Stimulated activated CD4-positive, alpha-beta T cell treated with anti-CD3 and anti-CD28 coated beads, TNF-alpha, amount 100 ng/mL, for 48 hours (primary cell): Measurements from ENCODE around the gene TRAT1.
"Not testable (repeated sequence)": the region's sequence is repeated elsewhere in the genome, so short reads cannot be mapped to it uniquely, and the experiment has no call there.

Source experiments
- DNase-seq, 3 donors: peaks; one replicate each; pipeline ENCODE4 v3.0.0-alpha.2; 2020; ENCODE audit warnings: low read depth in 3 of 3

TRAT1 gene

DNA sequence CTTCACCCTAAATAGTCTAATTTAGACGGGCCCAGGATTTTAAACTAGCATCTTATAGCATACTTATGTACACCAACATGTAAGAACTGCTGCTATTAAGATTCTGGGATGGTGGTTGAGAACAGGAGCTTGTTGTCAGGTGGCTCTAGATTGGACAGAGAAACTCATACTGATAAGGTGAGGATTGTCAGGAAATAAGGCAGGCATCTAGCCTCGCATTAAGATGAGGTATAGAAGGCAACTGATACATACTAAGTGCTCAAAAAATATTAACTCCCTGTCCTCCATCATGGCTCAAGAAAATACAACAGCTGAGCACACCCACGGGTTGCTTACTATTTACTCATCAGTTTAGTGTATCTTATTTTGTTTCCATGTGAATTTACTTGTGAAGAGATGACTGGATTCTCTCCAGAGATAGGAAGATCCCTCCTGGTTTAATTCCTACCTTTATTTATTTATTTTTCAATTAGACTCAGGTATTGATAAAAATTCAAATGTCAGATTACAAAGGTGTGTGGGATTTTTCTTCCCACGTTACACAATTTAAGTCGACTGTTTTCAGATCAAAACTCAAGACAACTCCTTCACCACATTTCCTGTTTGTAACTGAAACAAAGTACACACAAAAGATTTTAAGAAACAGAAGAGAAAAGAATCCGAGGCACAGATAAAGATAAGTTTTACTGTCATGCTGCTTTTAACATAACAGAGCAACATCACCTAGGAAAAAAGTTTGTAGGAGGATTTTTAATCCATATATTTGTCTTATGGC is at the start of gene TRAT1:
Gene TRAT1, plus strand, starts transcription at position 664 of the 775 bp plus-strand sequence. CDS start 142 bp downstream, outside the sequence.
- DNase-seq, result no peak

GRCh38 chr3:108775649-108776048 is 46.9 kb upstream of the TRAT1 start:
- DNase-seq, result no peak

DNA sequence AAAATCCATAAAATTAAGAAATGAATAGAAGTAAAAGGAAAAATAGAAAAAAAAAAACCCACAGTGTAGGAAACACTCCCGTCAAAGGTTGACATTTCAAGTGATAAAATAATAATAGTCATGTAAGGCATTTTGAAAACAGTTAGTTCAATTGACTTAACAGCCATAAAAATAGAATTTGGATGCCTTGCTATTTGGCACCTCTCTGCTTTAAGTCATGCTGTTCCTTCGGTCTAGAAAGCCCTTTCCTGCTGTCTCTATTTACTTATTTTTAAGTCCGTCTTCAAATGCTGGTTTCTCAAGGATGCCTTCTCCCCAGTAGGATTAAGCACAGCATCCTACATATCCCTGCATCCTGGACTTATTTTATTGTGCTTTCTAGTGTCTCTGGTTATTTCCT is 43.1 kb upstream of the TRAT1 start:
- DNase-seq, result no peak

- peak in 1 of 3 donors; percentile 3 for DNase-seq
Observed at GRCh38 chr3:108780235-108780634, 42.4 kb upstream of the TRAT1 start.

- DNase-seq, result no peak
Observed at GRCh38 chr3:108791473-108791872, 31.1 kb upstream of the TRAT1 start.

GRCh38 chr3:108804437-108804836 is 18.1 kb upstream of the TRAT1 start:
- DNase-seq, result no peak

GRCh38 chr3:108804966-108805365 is 17.6 kb upstream of the TRAT1 start:
- DNase-seq, result no peak

- no peak for DNase-seq
Observed at GRCh38 chr3:108806316-108806715, 16.3 kb upstream of the TRAT1 start.

GRCh38 chr3:108818404-108818803 is 4.2 kb upstream of the TRAT1 start:
- DNase-seq, result peak in 2 of 3 donors; percentile 30 to 40

GRCh38 chr3:108820586-108820985 is 2.0 kb upstream of the TRAT1 start:
- DNase-seq, result no peak

GRCh38 chr3:108823227-108823626 is 641 bp downstream of the TRAT1 start:
- no peak for DNase-seq

DNA sequence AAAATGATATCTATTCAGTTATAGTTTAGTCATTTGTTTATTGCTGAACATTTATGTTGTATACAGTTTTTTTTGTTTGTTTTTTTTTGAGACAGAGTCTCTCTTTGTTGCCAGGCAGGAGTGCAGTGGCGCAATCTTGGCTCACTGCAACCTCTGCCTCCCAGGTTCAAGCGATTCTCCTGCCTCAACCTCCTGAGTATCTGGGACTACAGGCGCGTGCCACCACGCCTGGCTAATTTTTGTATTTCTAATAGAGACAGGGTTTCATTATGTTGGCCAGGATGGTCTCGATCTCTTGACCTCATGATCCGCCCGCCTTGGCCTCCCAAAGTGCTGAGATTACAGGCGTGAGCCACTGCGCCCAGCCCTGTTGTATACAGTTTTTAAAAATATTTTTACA is 1.2 kb downstream of the TRAT1 start:
- DNase-seq, result not testable (repeated sequence)

DNA sequence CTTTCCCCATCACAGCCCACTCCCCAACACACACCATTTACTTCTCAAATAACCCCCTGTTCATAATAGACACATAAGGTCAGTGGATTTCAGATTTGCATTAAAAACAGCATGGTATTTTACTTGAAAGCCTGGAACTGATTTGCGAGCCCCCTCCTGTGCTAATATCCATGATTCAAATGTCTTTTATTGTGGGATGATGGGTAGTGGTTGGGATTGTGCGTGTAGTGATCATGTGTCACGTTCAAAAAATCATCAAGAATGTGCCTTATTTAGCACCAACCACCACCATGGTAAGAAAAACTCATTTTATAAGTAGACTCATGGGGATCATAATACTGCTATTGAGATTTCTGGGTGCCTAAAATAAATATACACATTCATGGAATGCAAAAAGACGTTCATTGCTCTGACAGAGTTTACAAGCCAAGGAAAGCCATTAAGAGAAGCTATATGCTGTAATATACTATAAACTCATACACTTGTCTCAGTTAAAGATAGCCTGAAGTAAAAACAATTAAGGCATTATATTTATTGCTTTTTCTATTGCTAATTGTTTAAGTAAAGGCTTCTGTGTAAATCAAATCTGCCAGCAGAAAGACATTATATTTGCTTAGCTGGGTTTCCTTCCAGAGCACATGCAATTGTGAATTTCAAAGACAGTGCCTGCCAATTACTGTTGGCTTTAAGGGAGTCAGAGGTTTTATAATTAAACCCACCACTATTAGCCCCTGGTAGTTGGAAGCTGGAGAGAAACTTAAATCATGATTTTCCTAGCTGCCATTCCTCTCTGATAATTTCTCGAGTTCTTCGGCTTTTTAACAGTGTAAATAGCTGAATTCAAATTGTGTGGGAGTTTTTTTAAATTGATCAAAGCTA is 4.0 kb downstream of the TRAT1 start:
- DNase-seq, result no peak

- no peak for DNase-seq
Observed at GRCh38 chr3:108830381-108830780, 7.8 kb downstream of the TRAT1 start.

DNA sequence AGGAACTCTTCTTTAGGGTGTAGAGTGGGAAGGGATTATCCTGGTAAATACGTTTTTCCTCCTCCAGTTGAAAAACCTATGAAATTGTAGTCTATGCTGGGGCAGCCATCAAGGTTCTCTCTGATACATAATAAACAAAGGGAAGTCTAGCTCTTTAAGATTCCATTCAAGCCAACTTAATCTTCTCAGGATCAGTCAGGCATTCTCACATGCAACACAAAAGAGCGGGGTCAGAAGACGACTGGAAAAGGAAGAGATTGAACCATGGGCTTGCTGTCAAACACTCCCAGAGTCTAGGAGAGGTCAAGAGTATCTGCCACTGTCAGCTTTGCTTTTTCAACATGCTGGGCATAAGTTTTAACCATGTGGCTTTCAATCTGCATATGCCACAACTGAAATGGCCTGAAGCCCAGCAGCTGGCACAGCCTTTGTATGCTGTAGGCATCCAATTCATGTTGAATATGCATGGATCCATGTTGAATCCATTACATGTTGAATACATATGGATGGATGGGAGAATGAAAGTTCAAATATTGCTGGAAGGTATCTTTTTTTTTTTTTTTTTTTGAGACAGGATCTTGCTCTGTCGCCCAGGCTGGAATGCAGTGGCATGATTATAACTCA is 8.5 kb downstream of the TRAT1 start:
- no peak for DNase-seq

DNA sequence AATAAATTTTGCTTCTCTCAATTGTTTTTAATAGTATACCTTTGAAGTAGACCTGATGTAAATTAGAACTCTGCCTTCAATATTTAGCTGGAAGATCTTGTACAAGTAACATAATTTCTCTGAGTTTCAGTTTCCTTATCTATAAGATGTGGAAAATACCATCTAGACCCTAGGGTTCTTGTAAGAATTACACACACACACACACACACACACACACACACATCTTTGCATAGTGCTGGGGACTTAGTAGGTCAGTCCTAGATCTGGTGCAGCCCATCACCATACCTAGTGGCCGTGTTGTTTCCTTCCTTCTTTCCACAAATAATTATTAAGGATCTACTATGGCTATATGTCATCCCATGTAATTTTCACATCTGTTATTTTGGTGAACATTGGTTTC is 11.0 kb downstream of the TRAT1 start:
- no peak for DNase-seq

- no peak for DNase-seq
Observed at GRCh38 chr3:108834551-108834950, 12.0 kb downstream of the TRAT1 start.

GRCh38 chr3:108835101-108835500 is 12.5 kb downstream of the TRAT1 start:
- DNase-seq, result no peak

GRCh38 chr3:108838436-108838835 is 15.8 kb downstream of the TRAT1 start:
- DNase-seq, result peak; percentile 37 to 55 (median 38)

GRCh38 chr3:108845709-108846293 is 23.2 kb downstream of the TRAT1 start:
- no peak for DNase-seq

- no peak for DNase-seq
Observed at GRCh38 chr3:108847187-108847586, 24.6 kb downstream of the TRAT1 start.

GRCh38 chr3:108849075-108849474 is 26.5 kb downstream of the TRAT1 start:
- DNase-seq, result no peak
